Gastrocnemius medialis (tissue), 4 donors: ENCODE data around the gene CCDC196.

Experiments
- CTCF ChIP-seq, 5 experiments: fragments of 450-650 bp in 3 of 5; fragments of 200-600 bp in 2 of 5; sonication (generic) in 2 of 5; IDR thresholded peaks in 4 of 5; conservative IDR thresholded peaks in 1 of 5; 1 replicate in 4 of 5; 2 replicates in 1 of 5; pipeline ENCODE4 v1.5.1; 2016 to 2019; ENCODE audit warnings: antibody characterized with exemption in 5 of 5, mild to moderate bottlenecking in 3 of 5, moderate library complexity in 3 of 5
- POLR2A ChIP-seq, 2 donors: fragments of 450-650 bp; IDR thresholded peaks; one replicate each; pipeline ENCODE4 v1.6.1; 2017; ENCODE audit warnings: antibody characterized with exemption in 2 of 2, mild to moderate bottlenecking in 2 of 2, moderate library complexity in 2 of 2

GRCh38 chr14:66453469-66453868, 32.7 kb upstream of the CCDC196 start:
- no peak for TF ChIP-seq CTCF (IDR thresholded peaks at IDR 0.05 in 4 of 5, conservative IDR thresholded peaks at IDR 0.05 in 1 of 5)
- TF ChIP-seq POLR2A (IDR thresholded peaks at IDR 0.05), result no peak
